NCI-H187 (cell line): ENCODE measurements around the gene KIF2C.
"Not testable (repeated sequence)": the region's sequence is repeated elsewhere in the genome, so short reads cannot be mapped to it uniquely, and the experiment has no call there.

Source experiments
- DNase-seq, 2 experiments: peaks; one replicate each; lab custom pipeline; 2025; lab: John Stamatoyannopoulos, UW

Gene KIF2C

DNA sequence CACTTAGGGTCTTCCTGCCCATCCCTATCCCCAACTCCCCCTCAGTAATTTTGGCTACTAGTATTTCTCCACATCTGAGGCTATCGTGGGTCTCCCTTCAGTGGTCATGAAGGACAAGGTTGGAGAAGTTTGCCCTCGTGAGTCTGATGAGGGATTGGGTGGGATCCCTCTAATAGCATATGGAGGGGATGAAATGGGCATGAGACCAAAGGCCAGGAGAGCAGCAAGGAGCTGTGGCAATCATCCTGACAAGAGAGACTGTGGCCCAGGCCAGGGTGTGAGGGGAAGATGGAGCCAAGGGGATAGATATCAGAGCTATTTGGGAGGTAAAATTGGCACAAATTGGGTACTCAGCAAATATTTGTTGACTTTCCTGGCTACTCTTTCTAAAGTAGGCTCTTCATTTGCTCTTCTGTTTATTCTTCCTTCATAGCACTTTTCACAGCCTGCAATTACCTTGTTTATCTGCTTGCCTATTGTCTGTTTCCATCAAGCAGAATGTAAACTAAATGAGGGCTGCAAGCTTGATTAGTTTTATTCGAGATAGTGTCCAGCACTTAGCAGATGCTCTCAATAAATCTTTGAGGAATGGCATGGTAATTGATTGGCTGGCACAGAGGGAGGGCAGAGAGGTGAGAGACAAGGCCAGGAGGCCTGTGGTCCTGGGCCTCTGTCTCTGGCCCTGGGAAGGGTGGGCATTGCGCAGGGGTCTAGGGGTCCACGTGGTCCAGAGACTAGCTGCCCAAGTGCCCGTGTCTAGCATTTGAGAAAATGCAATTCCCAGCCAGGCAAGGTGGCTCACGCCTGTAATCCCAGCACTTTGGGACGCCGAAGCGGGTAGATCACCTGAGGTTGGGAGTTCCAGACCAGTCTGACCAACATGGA lies 59.1 kb downstream of the KIF2C start:
- no peak for DNase-seq

DNA sequence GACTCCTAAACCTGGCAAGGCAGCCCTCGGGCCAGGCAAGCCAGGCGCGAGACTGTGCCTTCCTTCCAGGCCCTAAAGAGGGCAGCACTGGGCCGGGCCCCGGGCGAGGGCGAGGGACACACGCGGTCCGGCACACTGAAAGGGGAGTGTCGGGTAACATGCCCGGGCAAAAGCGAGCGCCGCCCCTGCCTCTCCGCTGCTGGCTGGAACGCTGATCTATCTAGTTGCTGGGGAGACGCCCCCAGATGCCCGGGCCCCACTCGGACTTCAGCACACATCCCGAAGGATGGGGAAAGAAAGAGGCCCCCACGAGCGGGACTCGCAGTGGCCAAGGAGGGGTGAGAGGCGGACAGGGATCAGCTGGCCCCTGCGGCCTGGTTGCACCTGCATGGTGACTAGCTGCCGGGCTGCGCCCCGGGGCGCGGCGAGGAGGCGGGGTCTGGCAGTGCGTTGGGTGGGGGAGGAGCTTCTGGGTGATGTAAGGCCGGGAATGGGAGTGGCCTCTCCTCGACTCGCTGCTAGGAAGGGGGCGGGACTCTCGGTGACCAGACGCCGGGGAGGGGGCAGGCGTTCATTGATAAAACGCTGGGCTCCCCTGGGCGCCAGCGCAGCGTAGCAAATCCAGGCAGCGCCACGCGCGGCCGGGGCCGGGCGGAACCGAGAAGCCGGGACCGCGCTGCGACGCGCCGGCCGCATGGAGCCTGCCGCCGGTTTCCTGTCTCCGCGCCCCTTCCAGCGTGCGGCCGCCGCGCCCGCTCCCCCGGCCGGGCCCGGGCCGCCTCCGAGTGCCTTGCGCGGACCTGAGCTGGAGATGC lies 60.3 kb downstream of the KIF2C start, which contains the start of gene PLK3:
PLK3 (plus strand) TSS at position 608 of the 815 bp plus-strand sequence; CDS start at position 695, 87 bp downstream.
- peak; percentile 95 to 96 for DNase-seq

DNA sequence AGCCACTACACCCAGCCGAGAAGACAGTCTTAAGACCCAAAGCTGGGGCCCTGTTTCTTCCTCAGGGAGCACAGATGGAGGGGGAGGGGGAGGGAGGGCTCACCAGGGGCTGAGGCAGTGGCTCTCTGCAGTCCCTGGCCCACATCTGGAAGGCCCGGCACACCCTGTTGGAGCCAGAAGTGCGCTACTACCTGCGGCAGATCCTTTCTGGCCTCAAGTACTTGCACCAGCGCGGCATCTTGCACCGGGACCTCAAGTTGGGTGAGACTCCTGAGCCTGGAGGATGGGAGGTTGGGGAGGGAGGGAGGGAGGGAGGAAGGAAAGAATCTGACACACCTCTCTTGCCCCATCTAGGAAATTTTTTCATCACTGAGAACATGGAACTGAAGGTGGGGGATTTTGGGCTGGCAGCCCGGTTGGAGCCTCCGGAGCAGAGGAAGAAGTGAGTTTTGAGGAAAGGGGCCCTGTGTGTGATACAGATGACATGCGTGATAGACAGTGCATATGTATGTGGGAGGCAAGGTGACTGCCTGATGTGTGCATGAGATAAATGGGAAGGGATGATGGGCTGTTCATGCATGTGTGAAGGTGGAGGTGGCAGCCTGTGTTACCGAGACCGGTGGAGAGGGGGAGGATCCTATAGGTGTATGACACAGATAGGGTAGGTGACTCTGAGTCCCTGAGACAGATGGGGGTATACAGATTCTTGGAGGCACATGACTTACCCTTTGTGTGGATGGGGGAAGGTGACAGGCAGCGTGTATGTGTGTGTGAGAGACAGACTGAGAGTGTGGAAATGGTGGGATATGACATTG lies 62.1 kb downstream of the KIF2C start:
- DNase-seq: no peak

DNA sequence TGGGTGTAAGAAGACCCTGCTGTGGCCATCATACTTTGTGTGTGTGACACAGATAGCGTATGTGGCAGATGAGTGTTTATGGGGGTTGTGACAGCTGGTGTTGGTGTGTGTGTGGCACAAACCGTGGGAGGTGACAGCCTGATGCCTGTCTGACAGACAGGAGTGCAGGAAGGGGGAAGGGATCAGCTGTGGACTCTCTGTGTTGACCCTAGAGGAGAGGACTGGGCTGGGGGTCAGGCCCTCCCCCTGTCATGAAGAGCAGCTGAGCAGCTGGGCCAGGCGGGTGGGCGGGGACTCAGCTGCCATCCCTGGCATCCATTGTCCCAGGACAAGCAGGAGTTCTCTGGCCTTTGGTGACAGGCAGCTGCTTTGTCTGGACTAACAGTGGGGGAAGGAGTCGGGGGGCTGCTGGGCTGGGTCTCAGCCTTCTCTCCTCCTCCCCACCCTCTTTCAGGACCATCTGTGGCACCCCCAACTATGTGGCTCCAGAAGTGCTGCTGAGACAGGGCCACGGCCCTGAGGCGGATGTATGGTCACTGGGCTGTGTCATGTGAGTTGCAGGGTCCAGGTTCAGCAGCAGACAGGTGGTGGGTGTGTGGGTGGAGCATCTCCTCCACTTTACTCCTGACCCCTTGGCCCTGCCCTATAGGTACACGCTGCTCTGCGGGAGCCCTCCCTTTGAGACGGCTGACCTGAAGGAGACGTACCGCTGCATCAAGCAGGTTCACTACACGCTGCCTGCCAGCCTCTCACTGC lies 62.8 kb downstream of the KIF2C start:
- DNase-seq: no peak

DNA sequence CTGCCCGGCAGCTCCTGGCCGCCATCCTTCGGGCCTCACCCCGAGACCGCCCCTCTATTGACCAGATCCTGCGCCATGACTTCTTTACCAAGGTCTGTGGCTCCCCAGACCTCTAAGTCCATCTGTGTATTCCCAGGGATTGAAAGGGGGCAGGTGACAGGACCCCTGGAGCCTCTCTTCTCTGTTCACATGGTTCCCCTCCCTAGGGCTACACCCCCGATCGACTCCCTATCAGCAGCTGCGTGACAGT lies 63.4 kb downstream of the KIF2C start:
- DNase-seq: no peak

DNA sequence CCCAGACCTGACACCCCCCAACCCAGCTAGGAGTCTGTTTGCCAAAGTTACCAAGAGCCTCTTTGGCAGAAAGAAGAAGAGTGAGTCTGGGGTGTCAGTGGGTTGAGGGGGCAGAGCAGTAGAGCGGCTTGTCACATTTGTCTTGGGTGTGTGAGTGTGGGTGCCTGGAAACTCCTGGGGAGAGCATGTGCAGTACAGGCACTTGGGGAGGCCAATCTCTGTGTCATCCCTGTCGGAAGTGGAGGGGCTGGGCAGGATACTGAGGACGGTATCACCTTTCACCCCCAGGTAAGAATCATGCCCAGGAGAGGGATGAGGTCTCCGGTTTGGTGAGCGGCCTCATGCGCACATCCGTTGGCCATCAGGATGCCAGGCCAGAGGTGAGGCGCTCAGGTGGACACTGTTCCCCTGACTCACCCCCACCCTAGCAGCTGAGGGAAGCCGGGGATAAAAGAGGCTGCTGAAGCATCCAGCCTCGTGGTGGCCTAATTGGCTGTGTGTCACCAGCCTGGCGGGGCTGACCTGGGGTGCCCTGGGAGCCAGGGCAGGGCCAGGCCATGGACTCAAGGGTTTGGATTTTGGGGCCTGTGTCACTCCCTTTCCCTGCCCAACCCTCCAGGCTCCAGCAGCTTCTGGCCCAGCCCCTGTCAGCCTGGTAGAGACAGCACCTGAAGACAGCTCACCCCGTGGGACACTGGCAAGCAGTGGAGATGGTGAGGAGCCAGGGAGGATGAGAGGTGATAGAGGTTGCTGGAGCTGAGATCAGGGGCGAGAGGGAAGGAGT lies 63.9 kb downstream of the KIF2C start:
- DNase-seq: no peak

DNA sequence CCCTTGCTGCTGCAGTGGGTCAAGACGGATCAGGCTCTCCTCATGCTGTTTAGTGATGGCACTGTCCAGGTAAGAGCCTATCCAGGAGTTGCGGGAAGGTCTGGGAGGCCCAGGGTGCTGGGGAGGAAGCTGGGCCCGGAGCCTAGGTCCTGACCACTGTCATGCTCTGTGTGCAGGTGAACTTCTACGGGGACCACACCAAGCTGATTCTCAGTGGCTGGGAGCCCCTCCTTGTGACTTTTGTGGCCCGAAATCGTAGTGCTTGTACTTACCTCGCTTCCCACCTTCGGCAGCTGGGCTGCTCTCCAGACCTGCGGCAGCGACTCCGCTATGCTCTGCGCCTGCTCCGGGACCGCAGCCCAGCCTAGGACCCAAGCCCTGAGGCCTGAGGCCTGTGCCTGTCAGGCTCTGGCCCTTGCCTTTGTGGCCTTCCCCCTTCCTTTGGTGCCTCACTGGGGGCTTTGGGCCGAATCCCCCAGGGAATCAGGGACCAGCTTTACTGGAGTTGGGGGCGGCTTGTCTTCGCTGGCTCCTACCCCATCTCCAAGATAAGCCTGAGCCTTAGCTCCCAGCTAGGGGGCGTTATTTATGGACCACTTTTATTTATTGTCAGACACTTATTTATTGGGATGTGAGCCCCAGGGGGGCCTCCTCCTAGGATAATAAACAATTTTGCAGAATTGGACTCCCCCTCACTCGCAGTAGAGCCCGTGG lies 65.8 kb downstream of the KIF2C start:
- DNase-seq: no peak

DNA sequence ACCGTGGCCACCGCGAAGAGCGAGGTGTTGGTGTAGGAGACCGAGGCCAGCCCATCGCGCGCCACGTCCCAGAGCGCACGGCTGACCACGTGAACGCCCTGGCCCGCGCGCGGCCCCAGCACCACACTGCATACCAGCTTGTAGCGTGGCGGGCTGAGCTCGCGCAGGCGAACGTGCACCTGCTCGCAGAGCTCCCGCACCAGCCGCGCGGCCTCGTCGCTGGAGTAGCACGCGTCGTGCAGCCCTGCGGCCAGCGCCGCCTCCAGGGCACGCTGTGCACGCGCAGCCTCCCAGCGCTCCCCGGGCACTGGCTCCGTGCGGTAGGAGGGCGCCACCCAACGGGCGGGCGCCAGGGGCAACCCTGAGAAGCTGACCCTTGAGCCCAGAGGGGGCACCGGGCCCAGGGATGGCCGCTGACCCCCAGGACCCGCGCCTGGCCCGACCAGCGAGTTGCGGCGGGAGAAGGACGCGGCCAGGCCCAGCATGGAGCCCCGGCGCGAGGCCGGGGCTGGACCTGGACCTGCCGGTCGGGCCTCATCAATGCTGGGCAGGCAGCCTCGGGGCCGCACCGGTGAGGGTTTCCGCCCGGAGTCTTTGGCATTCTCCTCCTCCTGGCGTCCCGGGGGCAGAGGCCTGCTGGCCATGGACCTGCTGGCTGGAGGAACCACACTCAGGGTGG lies 66.5 kb downstream of the KIF2C start:
- DNase-seq: no peak

DNA sequence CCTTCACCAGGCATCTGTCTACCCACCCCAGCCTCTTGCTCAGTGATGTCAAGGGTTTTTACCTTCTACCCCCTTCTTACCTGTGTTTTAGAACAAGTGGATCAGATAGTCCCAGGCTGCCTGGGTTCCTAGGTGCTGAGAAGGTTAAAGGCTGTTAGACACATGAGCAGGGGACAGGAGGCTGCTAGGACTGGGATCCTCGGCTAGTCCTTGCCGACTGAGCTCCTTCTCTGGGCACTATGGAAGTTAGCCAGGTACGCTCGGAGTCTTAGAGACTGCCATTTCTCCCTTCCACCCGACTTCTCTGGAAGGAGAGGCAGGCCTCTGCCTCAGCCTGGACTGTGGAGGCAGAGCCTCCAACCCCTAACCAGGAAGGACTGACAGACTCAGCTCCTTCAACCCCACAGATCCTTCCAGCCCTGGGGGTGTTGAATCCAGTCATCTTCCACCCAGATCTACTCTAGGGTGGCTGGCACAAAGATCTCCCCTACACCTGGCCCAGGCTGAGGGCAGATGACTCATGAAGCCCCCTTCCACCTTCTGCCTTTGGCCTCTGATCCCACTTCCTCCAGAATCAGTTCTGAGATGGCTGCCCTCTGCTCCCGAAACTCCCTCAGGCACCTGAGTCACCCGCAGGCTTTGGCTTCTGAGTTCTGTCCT lies 67.2 kb downstream of the KIF2C start, which contains the start of gene DYNLT4:
DYNLT4 (minus strand) TSS at position 648 of the 660 bp plus-strand sequence. CDS start 683 bp downstream, outside the sequence.
- no peak for DNase-seq

DNA sequence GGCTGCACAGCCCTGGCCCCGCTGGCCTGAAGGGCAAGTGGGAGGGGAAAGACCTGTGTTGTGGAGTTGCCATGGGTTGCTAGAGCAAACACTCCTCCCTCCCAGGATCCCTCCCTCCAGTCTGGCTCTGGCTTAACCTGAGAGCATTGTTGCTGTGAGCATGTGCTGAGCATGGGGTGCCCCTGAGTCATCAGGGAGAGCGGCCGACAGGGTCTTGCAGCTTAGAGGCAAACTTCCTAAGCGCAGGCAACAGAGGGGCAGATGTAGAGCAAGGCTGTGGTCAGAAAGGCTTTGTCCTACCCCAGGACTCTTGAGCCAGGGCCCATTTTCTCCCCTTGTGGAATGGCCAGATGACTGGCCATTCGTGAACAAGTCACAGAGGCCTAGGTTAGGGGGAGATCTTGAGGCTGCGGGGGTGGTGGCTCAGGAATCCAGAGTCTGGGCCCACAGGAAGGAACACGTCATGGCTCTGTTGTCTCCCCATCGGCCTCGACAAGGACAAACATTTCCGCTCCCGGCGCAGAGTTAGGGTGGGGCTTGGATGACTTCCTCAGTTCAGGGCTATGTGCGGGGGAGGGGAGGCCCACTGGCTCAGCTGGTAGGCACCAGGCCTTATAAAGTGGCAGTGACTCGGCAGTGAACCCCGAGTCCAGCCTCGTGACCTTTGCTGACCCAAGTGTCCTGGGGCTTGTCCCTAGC lies 67.9 kb downstream of the KIF2C start:
- no peak for DNase-seq

DNA sequence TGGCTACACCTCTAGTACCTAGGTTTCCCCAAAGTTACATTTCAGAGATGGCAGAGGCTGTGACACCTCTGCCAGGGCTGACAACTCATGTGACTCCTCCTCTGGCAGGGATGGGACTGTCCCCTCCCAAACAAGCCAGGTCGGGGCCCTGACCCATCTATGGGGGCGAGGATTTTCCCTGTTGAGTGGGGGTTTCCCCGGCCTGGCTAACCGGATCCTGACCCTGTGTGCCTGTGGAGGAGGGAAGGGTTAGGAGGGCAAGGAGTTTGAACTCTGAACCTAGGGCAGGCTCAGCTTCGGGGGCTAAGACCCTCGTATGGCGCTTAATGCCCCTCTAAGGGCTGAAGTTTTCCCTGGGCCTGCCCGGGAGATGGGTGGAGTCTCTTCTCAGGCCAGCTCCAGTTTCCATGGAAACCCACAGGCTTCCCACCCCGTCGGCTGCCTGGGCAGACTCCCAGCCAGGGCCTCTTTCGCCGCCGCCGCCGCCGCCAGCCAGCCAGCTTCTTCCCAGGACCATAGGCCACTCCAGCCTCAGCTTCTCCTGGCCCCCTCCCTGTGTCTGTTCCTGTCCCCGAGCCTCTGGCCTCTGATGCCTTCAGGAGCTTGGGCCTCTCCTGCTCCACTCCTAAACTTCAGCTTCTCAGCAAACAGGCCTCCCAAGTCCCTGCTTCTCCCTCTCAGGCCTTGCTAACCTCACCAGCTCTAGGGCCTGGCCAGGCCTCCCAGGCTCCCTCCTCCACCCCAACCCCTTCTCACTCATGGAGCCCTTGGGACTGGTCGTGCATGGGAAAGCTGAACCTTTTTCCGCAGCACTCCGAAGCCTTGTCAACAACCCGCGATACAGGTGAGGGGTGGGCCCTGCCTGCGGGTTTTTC lies 68.7 kb downstream of the KIF2C start, which contains the start of gene BTBD19:
BTBD19 (plus strand) TSS at position 461 of the 875 bp plus-strand sequence; CDS start at position 759, 298 bp downstream.
- no peak for DNase-seq

DNA sequence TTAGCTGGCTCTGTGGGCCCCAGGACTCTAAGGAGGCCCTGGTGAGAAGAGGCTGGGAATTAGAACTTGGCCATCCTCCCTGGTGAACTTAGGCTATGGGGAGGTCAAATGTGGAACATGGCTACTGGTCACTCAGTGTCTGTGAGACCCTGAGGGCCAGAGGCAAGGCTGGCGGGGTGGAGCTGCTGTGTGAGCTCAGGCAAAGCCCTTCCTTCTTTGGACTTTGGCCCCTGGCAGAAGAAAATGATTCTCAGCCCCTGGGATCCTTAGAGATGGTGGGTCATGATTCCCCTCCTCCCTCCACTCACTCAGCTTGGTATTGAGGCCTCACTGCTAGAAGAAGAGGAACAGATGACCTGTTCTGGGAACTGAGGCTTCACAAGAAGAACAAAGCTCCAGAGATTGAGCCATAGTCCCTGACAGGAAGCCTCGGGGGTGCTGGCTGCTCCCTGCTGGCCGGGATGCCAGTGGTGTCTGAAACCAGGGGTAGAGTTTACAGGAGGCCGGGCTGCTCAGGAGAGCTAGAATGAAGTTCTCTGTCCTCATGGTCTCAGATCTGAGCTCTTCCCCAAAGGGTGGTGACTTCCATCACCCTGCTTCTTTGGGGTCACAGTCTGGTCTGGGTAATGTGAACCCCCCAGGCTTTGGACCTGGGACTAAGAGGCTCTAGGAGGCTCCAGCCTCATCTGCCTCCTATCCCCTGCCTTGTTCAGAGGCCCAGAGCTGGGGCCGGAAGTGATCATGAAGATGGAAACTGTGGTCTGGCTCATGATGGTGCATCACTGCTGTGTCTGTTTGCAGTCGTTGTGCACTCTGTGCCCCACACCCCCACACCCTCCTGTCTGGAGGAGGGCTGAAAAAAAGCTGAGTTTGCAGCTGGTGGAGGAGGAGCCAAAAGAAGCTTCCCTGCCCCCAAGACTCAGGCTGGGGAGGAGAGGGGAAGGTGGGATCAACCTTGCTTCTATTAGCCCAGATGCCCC lies 69.6 kb downstream of the KIF2C start:
- DNase-seq: no peak

DNA sequence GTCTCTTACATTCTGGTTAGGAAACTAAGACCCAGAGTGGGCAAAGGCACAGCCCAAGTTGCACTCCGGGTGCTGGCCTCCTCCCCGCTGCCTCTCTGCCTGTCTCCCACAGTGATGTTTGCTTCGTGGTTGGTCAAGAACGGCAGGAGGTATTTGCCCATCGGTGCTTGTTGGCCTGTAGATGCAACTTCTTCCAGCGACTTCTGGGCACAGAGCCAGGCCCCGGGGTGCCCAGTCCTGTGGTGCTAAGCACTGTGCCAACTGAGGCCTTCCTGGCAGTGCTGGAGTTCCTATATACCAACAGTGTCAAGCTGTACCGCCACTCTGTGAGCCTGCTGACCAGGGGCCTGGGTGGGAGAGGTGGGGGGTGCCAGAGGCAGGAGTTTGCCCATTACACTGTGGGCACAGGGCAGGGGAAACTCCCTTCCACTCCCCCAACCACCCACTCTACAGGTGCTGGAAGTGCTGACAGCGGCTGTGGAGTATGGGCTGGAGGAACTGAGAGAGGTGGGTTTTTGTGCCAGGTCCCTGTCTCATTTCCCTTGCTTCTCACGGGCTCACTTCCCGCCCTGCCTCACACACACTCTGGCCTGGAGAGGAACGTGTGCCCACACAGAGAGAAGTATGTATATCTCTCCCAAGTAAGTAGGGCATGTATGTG lies 70.6 kb downstream of the KIF2C start:
- no peak for DNase-seq

DNA sequence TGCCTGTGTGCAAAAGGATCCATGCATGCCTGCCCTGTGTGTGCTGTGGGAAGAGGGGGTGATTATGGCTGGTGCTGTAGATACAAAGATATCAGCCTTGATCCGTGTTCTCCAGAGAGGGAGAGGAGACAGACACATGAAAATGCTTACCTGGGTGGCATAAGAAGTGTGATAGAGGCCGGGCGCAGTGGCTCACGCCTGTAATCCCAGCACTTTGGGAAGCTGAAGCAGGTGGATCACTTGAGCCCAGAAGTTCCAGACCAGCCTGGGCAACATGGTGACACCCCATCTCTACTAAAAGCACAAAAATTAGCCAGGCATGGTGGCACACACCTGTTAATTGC lies 71.1 kb downstream of the KIF2C start:
- not testable (repeated sequence) for DNase-seq

DNA sequence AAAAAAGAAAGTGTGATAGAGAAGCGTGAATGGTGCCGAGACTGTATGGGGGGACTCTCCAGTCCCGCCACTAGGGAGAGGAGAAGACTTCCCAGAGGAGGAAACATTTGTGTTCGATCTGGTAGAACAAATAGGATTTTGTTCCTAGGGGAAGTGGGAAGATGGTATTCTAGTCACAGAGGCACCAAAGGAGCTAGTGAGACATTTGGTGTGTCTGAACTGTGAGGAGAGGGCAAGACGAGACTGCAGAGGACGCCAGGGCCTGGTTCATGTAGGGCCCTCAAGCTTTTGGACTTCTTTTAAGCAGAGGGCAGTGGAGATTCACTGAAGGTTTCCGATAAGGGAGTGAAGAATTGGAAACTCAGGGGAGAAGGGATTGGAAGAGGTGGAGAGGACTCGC lies 71.6 kb downstream of the KIF2C start:
- no peak for DNase-seq
